ENCODE measurements around the gene TGFBR3L.

DNA sequence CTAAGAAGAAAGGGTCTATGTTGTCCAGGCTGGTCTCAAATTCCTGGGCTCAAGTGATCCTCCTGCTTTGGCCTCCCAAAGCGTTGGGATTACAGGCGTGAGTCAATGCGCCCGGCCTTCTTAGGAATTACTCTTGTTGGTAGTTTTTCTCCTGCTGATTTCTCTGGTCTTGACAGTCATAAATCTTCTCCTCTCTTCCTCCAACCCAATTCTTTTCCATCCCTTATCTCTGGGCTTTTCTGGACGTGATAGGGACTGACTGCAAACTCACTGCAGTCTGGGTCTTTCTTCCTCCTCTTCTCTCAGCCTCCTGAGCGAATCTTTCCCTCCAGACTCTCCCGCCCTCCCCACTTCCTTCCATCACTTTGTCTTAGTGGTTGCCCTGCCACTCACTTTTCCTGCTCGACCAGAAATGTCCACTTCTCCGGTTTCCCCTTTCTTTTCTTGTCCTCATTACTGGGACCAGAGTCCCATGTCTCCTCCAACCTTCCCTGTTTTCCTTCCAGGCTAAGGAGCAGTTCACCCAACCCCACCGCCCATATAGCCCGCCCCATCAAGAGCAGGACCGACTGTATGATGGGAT, 50.7 kb downstream of the TGFBR3L start:
- TF ChIP-seq ZFP3 (CRISPR knock-in tag; IDR thresholded peaks at IDR 0.05) (no peak), OSR1 (CRISPR knock-in tag; IDR thresholded peaks at IDR 0.05) (no peak), ZC3H10 (CRISPR knock-in tag; IDR thresholded peaks at IDR 0.05) (no peak), SNAI2 (CRISPR knock-in tag; IDR thresholded peaks at IDR 0.05) (no peak), RARB (CRISPR knock-in tag; IDR thresholded peaks at IDR 0.05) (no peak), ZFP30 (CRISPR knock-in tag; IDR thresholded peaks at IDR 0.05) (no peak), ZNF8 (CRISPR knock-in tag; IDR thresholded peaks at IDR 0.05) (no peak), ARNTL (CRISPR knock-in tag; IDR thresholded peaks at IDR 0.05; ENCODE audit: borderline replicate concordance, low read depth) (no peak)
- TF ChIP-seq, protein P1, sequence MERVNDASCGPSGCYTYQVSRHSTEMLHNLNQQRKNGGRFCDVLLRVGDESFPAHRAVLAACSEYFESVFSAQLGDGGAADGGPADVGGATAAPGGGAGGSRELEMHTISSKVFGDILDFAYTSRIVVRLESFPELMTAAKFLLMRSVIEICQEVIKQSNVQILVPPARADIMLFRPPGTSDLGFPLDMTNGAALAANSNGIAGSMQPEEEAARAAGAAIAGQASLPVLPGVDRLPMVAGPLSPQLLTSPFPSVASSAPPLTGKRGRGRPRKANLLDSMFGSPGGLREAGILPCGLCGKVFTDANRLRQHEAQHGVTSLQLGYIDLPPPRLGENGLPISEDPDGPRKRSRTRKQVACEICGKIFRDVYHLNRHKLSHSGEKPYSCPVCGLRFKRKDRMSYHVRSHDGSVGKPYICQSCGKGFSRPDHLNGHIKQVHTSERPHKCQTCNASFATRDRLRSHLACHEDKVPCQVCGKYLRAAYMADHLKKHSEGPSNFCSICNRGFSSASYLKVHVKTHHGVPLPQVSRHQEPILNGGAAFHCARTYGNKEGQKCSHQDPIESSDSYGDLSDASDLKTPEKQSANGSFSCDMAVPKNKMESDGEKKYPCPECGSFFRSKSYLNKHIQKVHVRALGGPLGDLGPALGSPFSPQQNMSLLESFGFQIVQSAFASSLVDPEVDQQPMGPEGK (CRISPR knock-in tag; IDR thresholded peaks at IDR 0.05; ENCODE audit: borderline replicate concordance) = no peak
- TF ChIP-seq, protein P2, sequence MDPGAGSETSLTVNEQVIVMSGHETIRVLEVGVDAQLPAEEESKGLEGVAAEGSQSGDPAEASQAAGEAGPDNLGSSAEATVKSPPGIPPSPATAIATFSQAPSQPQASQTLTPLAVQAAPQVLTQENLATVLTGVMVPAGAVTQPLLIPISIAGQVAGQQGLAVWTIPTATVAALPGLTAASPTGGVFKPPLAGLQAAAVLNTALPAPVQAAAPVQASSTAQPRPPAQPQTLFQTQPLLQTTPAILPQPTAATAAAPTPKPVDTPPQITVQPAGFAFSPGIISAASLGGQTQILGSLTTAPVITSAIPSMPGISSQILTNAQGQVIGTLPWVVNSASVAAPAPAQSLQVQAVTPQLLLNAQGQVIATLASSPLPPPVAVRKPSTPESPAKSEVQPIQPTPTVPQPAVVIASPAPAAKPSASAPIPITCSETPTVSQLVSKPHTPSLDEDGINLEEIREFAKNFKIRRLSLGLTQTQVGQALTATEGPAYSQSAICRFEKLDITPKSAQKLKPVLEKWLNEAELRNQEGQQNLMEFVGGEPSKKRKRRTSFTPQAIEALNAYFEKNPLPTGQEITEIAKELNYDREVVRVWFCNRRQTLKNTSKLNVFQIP (CRISPR knock-in tag; IDR thresholded peaks at IDR 0.05; ENCODE audit: borderline replicate concordance, low read depth) = no peak

Measured in SK-N-SH treated with all-trans-retinoic acid at 6 μM for 48 hours (cell line).